ENCODE data around the gene NENF. TPM values are rescaled to one million over a fixed set of nuclear protein-coding genes. Genes with fewer than 3 reads are reported as not detected.

The NENF gene
- total and polyA plus RNA-seq, 2 donors (not counting 1 experiment from before 2014, with no cell fraction given), result 10.6 to 20.3 TPM

GRCh38 chr1:212466898-212467650 is 34.4 kb downstream of the NENF start:
- 67% methylated on average over 7 of the region's 11 CpGs for WGBS (ENCODE audit: insufficient coverage)
- Mint-ChIP-seq H3K27me3 (peaks cover 12% of the 10 kb centered on the region), H3K4me1 (no peaks in the 10 kb centered on the region), H3K4me3 (no peak overlapping the region), H3K9me3 (ENCODE audit: insufficient read depth) (no peaks in the 10 kb centered on the region), H3K27ac (no peak overlapping the region)
- Histone ChIP-seq H3K27ac (ENCODE audit: low read length in 2 of 2) (no peak overlapping the region), H3K9ac (ENCODE audit: low read length) (no peak overlapping the region), H3K4me1 (ENCODE audit: control insufficient read depth in 2 of 2, insufficient read depth in 2 of 2, low read length in 2 of 2) (no peaks in the 10 kb centered on the region), H3K4me2 (replicated peaks; ENCODE audit: low read depth, low read length, poor library complexity, severe bottlenecking) (no peak overlapping the region), H3K79me2 (ENCODE audit: control insufficient read depth, insufficient read depth, low read length) (no peaks in the 10 kb centered on the region), H3K4me3 (ENCODE audit: control extremely low read depth in 1 of 5, extremely low read depth in 1 of 5, insufficient read depth in 1 of 5, low read depth in 2 of 5, low read length in 4 of 5) (no peak overlapping the region), H3K27me3 (replicated peaks in 1 of 4; ENCODE audit: control extremely low read depth in 1 of 4, control insufficient read depth in 3 of 4, insufficient read depth in 4 of 4, low read length in 3 of 4) (no peaks in the 10 kb centered on the region), H3K9me3 (ENCODE audit: control extremely low read depth in 1 of 3, control insufficient read depth in 2 of 3, insufficient read depth in 1 of 3, low read length in 2 of 3) (no peaks in the 10 kb centered on the region), H4K20me1 (ENCODE audit: control insufficient read depth, insufficient read depth, low read length, poor library complexity, severe bottlenecking) (no peaks in the 10 kb centered on the region), H3K36me3 (replicated peaks in 1 of 2; ENCODE audit: control extremely low read depth in 1 of 2, control insufficient read depth in 1 of 2, extremely low read depth in 1 of 2, insufficient read depth in 2 of 2, low read length in 1 of 2) (no peaks in the 10 kb centered on the region), H2AFZ (ENCODE audit: insufficient read depth, low read depth, low read length, poor library complexity, severe bottlenecking) (no peak overlapping the region)
- ChIA-PET CTCF (interaction anchor here (0.5 to 1.6 kb wide), 4 partner anchors 10 to 396 kb away, joined by 3 to 4 read pairs (median 3); no protein-coding TSS in a partner anchor), POLR2A (no interaction called here)
- TF ChIP-seq, protein P1, sequence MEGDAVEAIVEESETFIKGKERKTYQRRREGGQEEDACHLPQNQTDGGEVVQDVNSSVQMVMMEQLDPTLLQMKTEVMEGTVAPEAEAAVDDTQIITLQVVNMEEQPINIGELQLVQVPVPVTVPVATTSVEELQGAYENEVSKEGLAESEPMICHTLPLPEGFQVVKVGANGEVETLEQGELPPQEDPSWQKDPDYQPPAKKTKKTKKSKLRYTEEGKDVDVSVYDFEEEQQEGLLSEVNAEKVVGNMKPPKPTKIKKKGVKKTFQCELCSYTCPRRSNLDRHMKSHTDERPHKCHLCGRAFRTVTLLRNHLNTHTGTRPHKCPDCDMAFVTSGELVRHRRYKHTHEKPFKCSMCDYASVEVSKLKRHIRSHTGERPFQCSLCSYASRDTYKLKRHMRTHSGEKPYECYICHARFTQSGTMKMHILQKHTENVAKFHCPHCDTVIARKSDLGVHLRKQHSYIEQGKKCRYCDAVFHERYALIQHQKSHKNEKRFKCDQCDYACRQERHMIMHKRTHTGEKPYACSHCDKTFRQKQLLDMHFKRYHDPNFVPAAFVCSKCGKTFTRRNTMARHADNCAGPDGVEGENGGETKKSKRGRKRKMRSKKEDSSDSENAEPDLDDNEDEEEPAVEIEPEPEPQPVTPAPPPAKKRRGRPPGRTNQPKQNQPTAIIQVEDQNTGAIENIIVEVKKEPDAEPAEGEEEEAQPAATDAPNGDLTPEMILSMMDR (IDR thresholded peaks at IDR 0.05), result no peak
- no peak for TF ChIP-seq EZH2 (IDR thresholded peaks at IDR 0.05; ENCODE audit: borderline replicate concordance, insufficient read depth, low read depth, low read length, poor library complexity, severe bottlenecking)
- no peak for DNase-seq
- ATAC-seq (ENCODE audit: low read depth), result no peak
- intact Hi-C loops (cut with micrococcal nuclease), result no loop called here

DNA sequence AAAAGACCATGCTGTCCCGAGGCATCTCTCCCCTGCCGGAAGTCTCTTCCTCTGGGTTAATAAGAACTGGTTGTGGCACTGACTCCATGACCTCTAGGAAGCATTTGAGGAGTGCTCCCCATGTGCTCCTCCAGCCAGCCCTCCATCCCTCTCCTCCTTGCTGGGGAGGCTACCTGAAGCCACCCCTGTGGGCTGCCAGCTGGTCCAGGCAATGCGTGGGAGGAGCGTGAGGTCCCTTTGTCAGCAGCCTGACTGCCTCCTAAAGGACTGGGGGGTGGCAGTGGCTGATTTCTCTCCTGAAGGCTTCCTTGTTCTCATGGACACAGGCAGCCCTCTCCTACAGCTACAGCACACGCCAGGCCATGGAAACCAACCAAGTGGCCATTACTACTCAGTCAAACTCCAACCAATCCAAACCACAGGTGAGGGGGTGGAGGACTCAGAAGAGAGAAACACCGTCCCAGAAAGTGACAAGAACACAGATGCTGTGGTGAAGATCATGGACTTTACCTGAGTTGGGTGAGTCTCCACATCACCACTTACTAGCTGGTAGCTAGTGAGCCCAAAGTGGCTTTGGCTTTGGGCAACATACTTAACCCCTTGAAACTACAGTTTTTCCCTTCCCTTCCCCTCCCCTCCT is 35.2 kb downstream of the NENF start:
- DNase-seq (no peak), ATAC-seq (ENCODE audit: low read depth) (no peak)
- Mint-ChIP-seq H3K9me3 (ENCODE audit: insufficient read depth) (no peaks in the 10 kb centered on the region), H3K27ac (no peak overlapping the region), H3K4me1 (no peaks in the 10 kb centered on the region), H3K4me3 (no peak overlapping the region), H3K27me3 (peaks cover 12% of the 10 kb centered on the region)
- intact Hi-C loops (cut with micrococcal nuclease), result no loop called here
- ChIA-PET POLR2A (no interaction called here), CTCF (interaction anchor here (0.9 to 1.6 kb wide), 4 partner anchors 9 to 397 kb away, joined by 3 to 10 read pairs (median 6); no protein-coding TSS in a partner anchor)
- Histone ChIP-seq H3K9me3 (ENCODE audit: control extremely low read depth in 1 of 3, control insufficient read depth in 2 of 3, insufficient read depth in 1 of 3, low read length in 2 of 3) (no peaks in the 10 kb centered on the region), H3K79me2 (ENCODE audit: control insufficient read depth, insufficient read depth, low read length) (no peaks in the 10 kb centered on the region), H4K20me1 (ENCODE audit: control insufficient read depth, insufficient read depth, low read length, poor library complexity, severe bottlenecking) (no peaks in the 10 kb centered on the region), H3K9ac (ENCODE audit: low read length) (no peak overlapping the region), H3K4me3 (ENCODE audit: control extremely low read depth in 1 of 5, extremely low read depth in 1 of 5, insufficient read depth in 1 of 5, low read depth in 2 of 5, low read length in 4 of 5) (no peak overlapping the region), H3K27me3 (replicated peaks in 1 of 4; ENCODE audit: control extremely low read depth in 1 of 4, control insufficient read depth in 3 of 4, insufficient read depth in 4 of 4, low read length in 3 of 4) (no peaks in the 10 kb centered on the region), H3K36me3 (replicated peaks in 1 of 2; ENCODE audit: control extremely low read depth in 1 of 2, control insufficient read depth in 1 of 2, extremely low read depth in 1 of 2, insufficient read depth in 2 of 2, low read length in 1 of 2) (no peaks in the 10 kb centered on the region), H3K27ac (ENCODE audit: low read length in 2 of 2) (no peak overlapping the region), H3K4me1 (ENCODE audit: control insufficient read depth in 2 of 2, insufficient read depth in 2 of 2, low read length in 2 of 2) (no peaks in the 10 kb centered on the region), H2AFZ (ENCODE audit: insufficient read depth, low read depth, low read length, poor library complexity, severe bottlenecking) (no peak overlapping the region), H3K4me2 (replicated peaks; ENCODE audit: low read depth, low read length, poor library complexity, severe bottlenecking) (no peak overlapping the region)
- TF ChIP-seq, protein P1 (IDR thresholded peaks at IDR 0.05), result no peak
- TF ChIP-seq EZH2 (IDR thresholded peaks at IDR 0.05; ENCODE audit: borderline replicate concordance, insufficient read depth, low read depth, low read length, poor library complexity, severe bottlenecking), result no peak
- WGBS (ENCODE audit: insufficient coverage), result 92% methylated on average over 3 of the region's 6 CpGs
